AG09309 (cell line): Measurements from ENCODE around the gene OCA2.

ENCODE experiments used
- DNase-seq: peaks from one replicate; pipeline ENCODE4 v3.0.0-alpha.2; 2010; ENCODE audit warnings: low read depth
- H3K4me3 ChIP-seq: 2 replicates; pipeline ENCODE4 v1.5.1; 2011; ENCODE audit warnings: mild to moderate bottlenecking, low read depth, low read length, moderate library complexity; ENCODE audit not compliant: control insufficient read depth
- CTCF ChIP-seq: IDR thresholded peaks from 2 replicates; pipeline ENCODE4 v1.5.1; 2011; ENCODE audit warnings: mild to moderate bottlenecking, low read depth, low read length, inconsistent platforms; ENCODE audit not compliant: insufficient read depth, control insufficient read depth; ENCODE audit errors: missing control alignments

Gene OCA2

GRCh38 chr15:27993996-27994780, 104.9 kb downstream of the OCA2 start:
- DNase-seq, result no peak
- TF ChIP-seq CTCF, result no peak

GRCh38 chr15:27993544-27993943, 105.6 kb downstream of the OCA2 start:
- DNase-seq, result no peak
- no peak overlapping the region for H3K4me3 ChIP-seq
- TF ChIP-seq CTCF, result no peak

More at GRCh38 chr15:27993996-27994780, 104.9 kb downstream of the OCA2 start:
- no peak overlapping the region for H3K4me3 ChIP-seq

GRCh38 chr15:27990521-27991515, 108.3 kb downstream of the OCA2 start:
- H3K4me3 ChIP-seq, result no peak overlapping the region
- TF ChIP-seq CTCF, result no peak
- no peak for DNase-seq

GRCh38 chr15:27989838-27990237, 109.3 kb downstream of the OCA2 start:
- H3K4me3 ChIP-seq, result no peak overlapping the region
- DNase-seq, result no peak
- TF ChIP-seq CTCF, result no peak

GRCh38 chr15:27989427-27989826, 109.7 kb downstream of the OCA2 start:
- no peak for TF ChIP-seq CTCF
- DNase-seq, result no peak
- H3K4me3 ChIP-seq, result no peak overlapping the region

- H3K4me3 ChIP-seq, result no peak overlapping the region
- DNase-seq, result no peak
- TF ChIP-seq CTCF, result no peak
Measured at GRCh38 chr15:27985099-27985498, 114.0 kb downstream of the OCA2 start.
